Measurements from ENCODE around the gene ARHGAP6. TPM values are rescaled to one million over a fixed set of nuclear protein-coding genes. Genes with fewer than 3 reads are reported as not detected.

The ARHGAP6 gene
- total RNA-seq, 1 donor from 2014 or later: 16.7 TPM

DNA sequence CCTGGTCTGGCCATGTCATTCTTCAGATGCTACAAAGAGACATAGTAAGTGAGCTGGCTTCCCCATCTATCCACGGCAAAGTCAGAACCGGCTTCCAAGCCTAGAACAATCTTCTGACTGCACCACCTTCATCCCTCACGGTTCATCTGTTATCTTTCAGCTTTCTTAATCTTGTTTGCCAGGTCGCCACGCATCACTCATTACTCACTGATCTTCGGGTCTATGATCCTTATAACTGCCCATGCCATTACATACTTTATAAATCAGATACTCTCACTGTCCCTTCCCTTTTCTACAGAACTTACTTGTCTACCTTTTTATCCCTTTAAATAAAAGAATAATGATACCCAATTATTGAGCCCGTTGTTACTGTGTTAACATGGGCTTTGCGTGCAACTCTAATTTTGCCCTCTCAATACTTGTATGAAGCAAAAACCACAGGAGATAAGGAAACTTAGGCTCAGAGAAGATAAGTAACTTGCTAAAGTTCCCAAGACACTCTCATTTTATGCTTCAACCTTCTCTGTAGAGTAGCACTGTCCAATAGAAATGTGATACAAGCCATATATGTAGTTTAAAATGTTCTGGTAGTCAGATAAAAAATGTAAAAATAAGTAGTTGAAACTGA, 200.8 kb downstream of the ARHGAP6 start:
- ATAC-seq: no peak

DNA sequence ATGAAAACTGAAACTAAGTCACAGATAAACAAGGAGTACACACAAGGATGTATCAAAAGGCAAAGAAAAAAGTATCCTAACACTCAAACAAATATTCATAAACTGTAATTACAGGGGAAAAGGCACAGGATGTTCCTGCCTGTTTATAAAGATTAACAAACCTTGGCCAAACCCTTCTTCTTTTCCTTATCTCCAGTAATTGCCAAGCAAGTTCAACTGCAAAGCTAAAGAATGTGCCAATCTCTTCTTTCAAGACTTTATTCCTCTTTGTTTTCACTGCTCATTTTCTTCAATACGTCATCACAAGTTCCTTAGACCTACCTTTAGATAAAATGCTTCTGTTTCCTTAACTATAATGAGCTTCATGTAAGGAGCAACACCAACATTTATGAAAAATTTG, 201.3 kb downstream of the ARHGAP6 start:
- Histone ChIP-seq H3K4me3 (no peak overlapping the region), H3K4me1 (no peaks in the 10 kb centered on the region), H3K27ac (no peak overlapping the region), H3K9me3 (no peaks in the 10 kb centered on the region), H3K36me3 (no peaks in the 10 kb centered on the region), H3K27me3 (ENCODE audit: low read depth) (no peaks in the 10 kb centered on the region)
- intact Hi-C loops (cut with DNase I): no loop called here
- TF ChIP-seq, protein P1, sequence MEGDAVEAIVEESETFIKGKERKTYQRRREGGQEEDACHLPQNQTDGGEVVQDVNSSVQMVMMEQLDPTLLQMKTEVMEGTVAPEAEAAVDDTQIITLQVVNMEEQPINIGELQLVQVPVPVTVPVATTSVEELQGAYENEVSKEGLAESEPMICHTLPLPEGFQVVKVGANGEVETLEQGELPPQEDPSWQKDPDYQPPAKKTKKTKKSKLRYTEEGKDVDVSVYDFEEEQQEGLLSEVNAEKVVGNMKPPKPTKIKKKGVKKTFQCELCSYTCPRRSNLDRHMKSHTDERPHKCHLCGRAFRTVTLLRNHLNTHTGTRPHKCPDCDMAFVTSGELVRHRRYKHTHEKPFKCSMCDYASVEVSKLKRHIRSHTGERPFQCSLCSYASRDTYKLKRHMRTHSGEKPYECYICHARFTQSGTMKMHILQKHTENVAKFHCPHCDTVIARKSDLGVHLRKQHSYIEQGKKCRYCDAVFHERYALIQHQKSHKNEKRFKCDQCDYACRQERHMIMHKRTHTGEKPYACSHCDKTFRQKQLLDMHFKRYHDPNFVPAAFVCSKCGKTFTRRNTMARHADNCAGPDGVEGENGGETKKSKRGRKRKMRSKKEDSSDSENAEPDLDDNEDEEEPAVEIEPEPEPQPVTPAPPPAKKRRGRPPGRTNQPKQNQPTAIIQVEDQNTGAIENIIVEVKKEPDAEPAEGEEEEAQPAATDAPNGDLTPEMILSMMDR (IDR thresholded peaks at IDR 0.05): no peak
- no peak for ATAC-seq
- no peak for DNase-seq

More for the DNA sequence above, 200.8 kb downstream of the ARHGAP6 start:
- no peak overlapping the region for H3K4me3 ChIP-seq
- H3K9me3 ChIP-seq: no peaks in the 10 kb centered on the region
- no peaks in the 10 kb centered on the region for H3K36me3 ChIP-seq
- TF ChIP-seq, protein P1 (IDR thresholded peaks at IDR 0.05): no peak
- H3K27me3 ChIP-seq (ENCODE audit: low read depth): no peaks in the 10 kb centered on the region
- H3K4me1 ChIP-seq: no peaks in the 10 kb centered on the region
- no peak for DNase-seq
- intact Hi-C loops (cut with DNase I): no loop called here
- H3K27ac ChIP-seq: no peak overlapping the region

DNA sequence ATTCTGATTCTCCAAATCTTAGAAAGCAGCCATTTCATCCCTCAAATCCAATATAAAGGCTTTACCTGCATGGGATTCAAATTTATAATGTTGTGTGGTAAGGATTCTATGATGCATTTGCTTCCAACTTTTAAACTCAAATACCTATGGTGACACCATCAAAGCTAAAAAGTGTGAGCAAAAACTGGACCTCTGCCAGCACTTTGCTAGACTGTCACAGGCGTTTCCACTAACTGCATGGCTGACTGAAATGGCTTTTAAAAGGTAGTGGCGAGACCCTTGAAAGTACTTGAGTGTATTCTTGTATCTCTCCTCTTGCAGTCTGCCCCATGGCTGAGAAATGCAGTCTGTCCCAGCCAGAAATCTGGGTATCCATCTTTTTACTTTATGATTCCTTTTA, 203.1 kb downstream of the ARHGAP6 start:
- Histone ChIP-seq H3K4me3 (no peak overlapping the region), H3K9me3 (no peaks in the 10 kb centered on the region), H3K36me3 (no peaks in the 10 kb centered on the region), H3K4me1 (no peaks in the 10 kb centered on the region), H3K27ac (no peak overlapping the region), H3K27me3 (ENCODE audit: low read depth) (no peaks in the 10 kb centered on the region)
- DNase-seq (no peak), ATAC-seq (no peak)
- intact Hi-C loops (cut with DNase I): no loop called here
- TF ChIP-seq, protein P1 (IDR thresholded peaks at IDR 0.05): no peak

DNA sequence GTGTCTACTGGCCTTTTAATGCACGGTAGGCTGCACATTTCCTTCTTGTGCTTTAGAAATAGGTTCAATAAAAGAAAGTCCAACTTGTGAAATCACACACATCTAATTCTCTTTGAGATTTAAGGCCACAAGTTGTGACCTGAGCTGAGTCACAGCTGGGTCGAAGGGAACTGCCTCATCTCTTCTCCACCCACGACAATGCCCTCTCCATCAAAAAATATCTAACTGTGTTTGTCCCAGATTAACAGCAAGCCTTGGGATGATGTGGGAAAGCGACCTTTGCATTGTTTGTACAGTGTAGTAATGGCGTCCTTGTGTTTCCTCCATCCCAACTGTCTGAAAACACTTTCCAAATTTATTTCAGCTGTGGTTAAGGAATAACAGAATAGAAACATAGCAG, 203.6 kb downstream of the ARHGAP6 start:
- H3K27me3 ChIP-seq (ENCODE audit: low read depth): no peaks in the 10 kb centered on the region
- DNase-seq (no peak), ATAC-seq (no peak)
- intact Hi-C loops (cut with DNase I): no loop called here
- H3K4me3 ChIP-seq: no peak overlapping the region
- no peak overlapping the region for H3K27ac ChIP-seq
- no peaks in the 10 kb centered on the region for H3K36me3 ChIP-seq
- H3K4me1 ChIP-seq: no peaks in the 10 kb centered on the region
- H3K9me3 ChIP-seq: no peaks in the 10 kb centered on the region
- TF ChIP-seq, protein P1 (IDR thresholded peaks at IDR 0.05): no peak

DNA sequence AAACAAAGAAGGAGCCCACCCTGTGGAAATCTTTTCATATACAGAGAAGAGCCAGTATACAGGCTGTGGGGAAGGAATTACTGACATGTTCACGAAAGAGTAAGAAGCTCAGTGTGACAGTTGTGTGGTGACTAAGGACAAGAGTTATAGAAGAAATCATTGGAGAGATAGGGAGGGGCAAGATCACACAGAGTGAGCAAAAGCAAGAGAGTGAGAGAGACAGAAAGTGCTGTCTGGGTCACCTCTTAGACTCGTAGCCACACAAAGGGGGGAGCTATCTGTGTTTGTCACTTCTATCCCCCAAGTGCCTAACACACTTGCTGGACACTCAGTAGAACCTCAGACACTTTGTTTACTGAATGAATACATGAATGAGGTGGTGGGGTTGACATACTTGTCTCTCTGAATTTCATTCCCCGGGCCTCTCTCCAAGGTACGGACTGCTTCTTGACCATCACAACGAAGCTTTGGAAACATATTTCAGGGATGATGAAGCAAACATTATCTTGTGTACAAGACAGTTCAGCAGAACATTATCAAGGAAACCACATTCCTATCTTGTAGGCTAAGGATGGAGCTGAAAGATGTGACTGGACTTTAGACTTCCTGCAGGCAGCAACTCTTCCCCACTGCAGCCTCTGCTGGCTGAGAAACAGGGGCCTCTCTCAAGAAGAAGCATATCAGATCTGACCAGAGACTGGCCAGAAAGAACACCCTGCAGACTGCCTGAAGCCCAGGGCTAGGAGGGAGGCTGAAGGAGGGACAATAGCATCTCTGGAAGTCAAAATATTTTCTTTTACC, 204.3 kb downstream of the ARHGAP6 start:
- no peaks in the 10 kb centered on the region for H3K9me3 ChIP-seq
- no peak overlapping the region for H3K27ac ChIP-seq
- H3K4me3 ChIP-seq: no peak overlapping the region
- no peaks in the 10 kb centered on the region for H3K4me1 ChIP-seq
- intact Hi-C loops (cut with DNase I): no loop called here
- DNase-seq (no peak), ATAC-seq (no peak)
- no peaks in the 10 kb centered on the region for H3K36me3 ChIP-seq
- TF ChIP-seq, protein P1 (IDR thresholded peaks at IDR 0.05): no peak
- no peaks in the 10 kb centered on the region for H3K27me3 ChIP-seq (ENCODE audit: low read depth)

Measured in lower lobe of right lung (tissue), 2 donors.